Liver (tissue), 9 donors: ENCODE data around the gene ABHD13. TPM values are rescaled to one million over a fixed set of nuclear protein-coding genes. Genes with fewer than 3 reads are reported as not detected.

Experiments
- DNase-seq: peaks from one replicate; pipeline ENCODE4 v3.0.0-alpha.2; 2017; ENCODE audit warnings: low spot score
- H3K27ac ChIP-seq, 2 donors: one replicate each; pipeline ENCODE4 v1.7.0; 2013; ENCODE audit warnings: inconsistent platforms in 2 of 2, low read length in 2 of 2, control low read depth in 1 of 2, low read depth in 1 of 2, mild to moderate bottlenecking in 1 of 2
- H3K27me3 ChIP-seq, 4 donors: one replicate each; pipeline versions ENCODE4 v1.6.1 to v1.7.0; 2013; ENCODE audit warnings: low read length in 3 of 4, inconsistent platforms in 1 of 4, mild to moderate bottlenecking in 1 of 4, moderate library complexity in 1 of 4; ENCODE audit not compliant: control insufficient read depth in 4 of 4, insufficient read depth in 4 of 4
- H3K36me3 ChIP-seq, 4 donors: one replicate each; pipeline versions ENCODE4 v1.6.1 to v1.7.0; 2013; ENCODE audit warnings: low read length in 3 of 4, mild to moderate bottlenecking in 3 of 4, low read depth in 1 of 4, moderate library complexity in 1 of 4; ENCODE audit not compliant: control insufficient read depth in 4 of 4, insufficient read depth in 3 of 4
- H3K4me1 ChIP-seq, 4 donors: one replicate each; pipeline versions ENCODE4 v1.6.1 to v1.7.0; 2013; ENCODE audit warnings: low read length in 3 of 4, mild to moderate bottlenecking in 3 of 4, moderate library complexity in 1 of 4; ENCODE audit not compliant: control insufficient read depth in 4 of 4, insufficient read depth in 4 of 4
- H3K4me3 ChIP-seq, 3 donors: one replicate each; pipeline versions ENCODE4 v1.6.1 to v1.7.0; 2013; ENCODE audit warnings: low read length in 3 of 3, control low read depth in 1 of 3, low read depth in 1 of 3, mild to moderate bottlenecking in 1 of 3
- H3K9ac ChIP-seq, 2 donors: one replicate each; pipeline ENCODE4 v1.7.0; 2013; ENCODE audit warnings: low read length in 2 of 2, mild to moderate bottlenecking in 2 of 2, moderate library complexity in 2 of 2, control low read depth in 1 of 2, low read depth in 1 of 2
- H3K9me3 ChIP-seq, 4 donors: one replicate each; pipeline versions ENCODE4 v1.6.1 to v1.7.0; 2013; ENCODE audit warnings: low read length in 3 of 4; ENCODE audit not compliant: control insufficient read depth in 4 of 4
- EGR1 ChIP-seq, 2 donors: IDR thresholded peaks; 2 replicates each; pipeline ENCODE4 v1.6.1; 2016 to 2018; ENCODE audit warnings: antibody characterized with exemption in 2 of 2, low read depth in 2 of 2
- FOXA1 ChIP-seq: IDR thresholded peaks from 2 replicates; pipeline ENCODE4 v1.6.1; 2016; ENCODE audit warnings: antibody characterized with exemption
- FOXA2 ChIP-seq: IDR thresholded peaks from 2 replicates; pipeline ENCODE4 v1.6.1; 2016; ENCODE audit warnings: antibody characterized with exemption
- GABPA ChIP-seq, 2 donors: IDR thresholded peaks in 1 of 2; conservative IDR thresholded peaks in 1 of 2; 2 replicates each; pipeline ENCODE4 v1.6.1; 2016; ENCODE audit warnings: antibody characterized with exemption in 2 of 2, mild to moderate bottlenecking in 1 of 2, moderate library complexity in 1 of 2
- HNF4A ChIP-seq, 2 donors: conservative IDR thresholded peaks; 2 replicates each; pipeline ENCODE4 v1.6.1; 2016; ENCODE audit warnings: antibody characterized with exemption in 2 of 2, mild to moderate bottlenecking in 2 of 2
- HNF4G ChIP-seq: IDR thresholded peaks from 2 replicates; pipeline ENCODE4 v1.6.1; 2016; ENCODE audit warnings: antibody characterized with exemption
- JUND ChIP-seq, 2 donors: IDR thresholded peaks; 2 replicates each; pipeline ENCODE4 v1.6.1; 2016; ENCODE audit warnings: antibody characterized with exemption in 2 of 2
- NR2F2 ChIP-seq: IDR thresholded peaks from 2 replicates; pipeline ENCODE4 v1.6.1; 2016; ENCODE audit warnings: antibody characterized with exemption
- RXRA ChIP-seq, 2 donors: IDR thresholded peaks; 2 replicates each; pipeline ENCODE4 v1.6.1; 2017 to 2018; ENCODE audit warnings: antibody characterized with exemption in 2 of 2, mild to moderate bottlenecking in 1 of 2
- SP1 ChIP-seq: IDR thresholded peaks from 2 replicates; pipeline ENCODE4 v1.6.1; 2018; ENCODE audit warnings: antibody characterized with exemption, mild to moderate bottlenecking
- TAF1 ChIP-seq: conservative IDR thresholded peaks from 2 replicates; pipeline ENCODE4 v1.6.1; 2016; ENCODE audit warnings: antibody characterized with exemption, mild to moderate bottlenecking
- YY1 ChIP-seq: IDR thresholded peaks from 2 replicates; pipeline ENCODE4 v1.6.1; 2016; ENCODE audit warnings: antibody characterized with exemption, mild to moderate bottlenecking
- ZBTB33 ChIP-seq: IDR thresholded peaks from 2 replicates; pipeline ENCODE4 v1.6.1; 2016; ENCODE audit warnings: antibody characterized with exemption
- WGBS: extraction: QIAGEN DNeasy Blood & Tissue Kit; methylation state at CpG from one replicate; pipeline ENCODE4 v1.1.7; 2013; 5-methylcytosine and 5-hydroxymethylcytosine counted together
- polyA plus RNA-seq, 2 donors: library from polyadenylated mRNA; stranded (reverse) in 1 of 2; unstranded in 1 of 2; fragments of 200-250 nt in 1 of 2; fragments of >200 nt in 1 of 2; fragmentation: Nextera tagmentation in 1 of 2; extraction: Ambion mirVana in 1 of 2; gene quantifications; one replicate each; pipeline versions ENCODE4 v1.2.1 to v1.2.3, GENCODE V29; 2013 to 2015
- total RNA-seq, 2 donors: library from RNA; depleted of rRNA; stranded (reverse); fragments of >200 nt; gene quantifications; one replicate each; pipeline ENCODE4 v1.2.3, GENCODE V29; 2014
- TF ChIP-seq, protein P1 (sequence below): IDR thresholded peaks from 2 replicates; pipeline ENCODE4 v1.6.1; 2016; ENCODE audit warnings: antibody characterized with exemption
- TF ChIP-seq, protein P2 (sequence below): fragments of 150-350 bp; IDR thresholded peaks from 2 replicates; pipeline ENCODE4 v1.5.1; 2017; ENCODE audit warnings: improper control_type of control experiment, low read depth, low read length; ENCODE audit not compliant: missing input control
- TF ChIP-seq, protein P3 (sequence below): IDR thresholded peaks from 2 replicates; pipeline ENCODE4 v1.6.1; 2016; ENCODE audit warnings: antibody characterized with exemption
- donor health status: healthy.
- donor health status: healthy.
- donor health status: healthy.
- donor health status: healthy.
- donor health status: healthy.

Gene ABHD13
- total and polyA plus RNA-seq, 4 donors = 3.6 to 10.3 (median 6.8) TPM

- Histone ChIP-seq H3K9ac (no peak overlapping the region), H3K4me1 (peaks cover 0 to 6% (median 1%) of the 10 kb centered on the region in 4 donors), H3K36me3 (peaks cover 0 to 14% (median 10%) of the 10 kb centered on the region in 4 donors), H3K27me3 (no peaks in the 10 kb centered on the region), H3K4me3 (no peak overlapping the region), H3K9me3 (peaks cover 0 to 2% (median 0%) of the 10 kb centered on the region in 4 donors), H3K27ac (no peak overlapping the region)
- WGBS = 83% methylated on average over 2 of the region's 2 CpGs
- TF ChIP-seq FOXA2 = no peak
- no peak for TF ChIP-seq YY1
- no peak for TF ChIP-seq JUND (IDR thresholded peaks at IDR 0.05)
- TF ChIP-seq, protein P1, sequence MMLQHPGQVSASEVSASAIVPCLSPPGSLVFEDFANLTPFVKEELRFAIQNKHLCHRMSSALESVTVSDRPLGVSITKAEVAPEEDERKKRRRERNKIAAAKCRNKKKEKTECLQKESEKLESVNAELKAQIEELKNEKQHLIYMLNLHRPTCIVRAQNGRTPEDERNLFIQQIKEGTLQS = no peak
- TF ChIP-seq, protein P2, sequence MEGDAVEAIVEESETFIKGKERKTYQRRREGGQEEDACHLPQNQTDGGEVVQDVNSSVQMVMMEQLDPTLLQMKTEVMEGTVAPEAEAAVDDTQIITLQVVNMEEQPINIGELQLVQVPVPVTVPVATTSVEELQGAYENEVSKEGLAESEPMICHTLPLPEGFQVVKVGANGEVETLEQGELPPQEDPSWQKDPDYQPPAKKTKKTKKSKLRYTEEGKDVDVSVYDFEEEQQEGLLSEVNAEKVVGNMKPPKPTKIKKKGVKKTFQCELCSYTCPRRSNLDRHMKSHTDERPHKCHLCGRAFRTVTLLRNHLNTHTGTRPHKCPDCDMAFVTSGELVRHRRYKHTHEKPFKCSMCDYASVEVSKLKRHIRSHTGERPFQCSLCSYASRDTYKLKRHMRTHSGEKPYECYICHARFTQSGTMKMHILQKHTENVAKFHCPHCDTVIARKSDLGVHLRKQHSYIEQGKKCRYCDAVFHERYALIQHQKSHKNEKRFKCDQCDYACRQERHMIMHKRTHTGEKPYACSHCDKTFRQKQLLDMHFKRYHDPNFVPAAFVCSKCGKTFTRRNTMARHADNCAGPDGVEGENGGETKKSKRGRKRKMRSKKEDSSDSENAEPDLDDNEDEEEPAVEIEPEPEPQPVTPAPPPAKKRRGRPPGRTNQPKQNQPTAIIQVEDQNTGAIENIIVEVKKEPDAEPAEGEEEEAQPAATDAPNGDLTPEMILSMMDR = no peak
- TF ChIP-seq EGR1 (IDR thresholded peaks at IDR 0.05; ENCODE audit: low read depth in 2 of 2) = no peak
- TF ChIP-seq, protein P3, sequence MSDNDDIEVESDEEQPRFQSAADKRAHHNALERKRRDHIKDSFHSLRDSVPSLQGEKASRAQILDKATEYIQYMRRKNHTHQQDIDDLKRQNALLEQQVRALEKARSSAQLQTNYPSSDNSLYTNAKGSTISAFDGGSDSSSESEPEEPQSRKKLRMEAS = no peak
- TF ChIP-seq HNF4G = no peak
- TF ChIP-seq GABPA (IDR thresholded peaks at IDR 0.05 in 1 of 2, conservative IDR thresholded peaks at IDR 0.05 in 1 of 2) = no peak
- TF ChIP-seq NR2F2 = no peak
- no peak for TF ChIP-seq TAF1
- no peak for TF ChIP-seq RXRA (IDR thresholded peaks at IDR 0.05)
- no peak for TF ChIP-seq FOXA1
- TF ChIP-seq ZBTB33 = no peak
- no peak for TF ChIP-seq HNF4A (conservative IDR thresholded peaks at IDR 0.05)
- TF ChIP-seq SP1 = no peak
- no peak for DNase-seq
Measured at GRCh38 chr13:108210551-108210950, 7.6 kb upstream of the ABHD13 start.

DNA sequence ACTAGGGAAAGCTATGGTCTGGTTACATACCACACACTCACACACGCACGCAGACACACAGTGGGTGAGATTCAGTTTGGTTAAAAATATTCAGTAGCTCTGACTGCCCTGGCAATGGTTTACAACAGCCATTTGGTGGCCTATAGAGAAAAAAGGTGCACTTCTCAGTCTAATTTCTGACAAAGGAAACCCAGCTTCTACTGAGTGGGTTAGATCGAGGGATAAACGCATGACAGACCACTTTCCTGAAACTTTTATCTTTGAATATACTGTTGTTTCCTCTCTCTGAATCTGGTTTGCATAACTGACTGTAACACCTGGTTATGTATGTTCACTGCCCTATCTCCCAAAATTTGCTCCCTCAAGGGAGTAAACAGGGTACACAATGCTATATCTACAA, 5.3 kb upstream of the ABHD13 start:
- Histone ChIP-seq H3K9me3 (peaks cover 0 to 2% (median 0%) of the 10 kb centered on the region in 4 donors), H3K4me3 (no peak overlapping the region), H3K9ac (no peak overlapping the region), H3K36me3 (peaks cover 0 to 14% (median 10%) of the 10 kb centered on the region in 4 donors), H3K27ac (no peak overlapping the region), H3K27me3 (no peaks in the 10 kb centered on the region), H3K4me1 (peaks cover 6 to 28% (median 14%) of the 10 kb centered on the region in 4 donors)
- no peak for TF ChIP-seq EGR1 (IDR thresholded peaks at IDR 0.05; ENCODE audit: low read depth in 2 of 2)
- no peak for TF ChIP-seq TAF1
- TF ChIP-seq, protein P2 = no peak
- WGBS = 94% methylated on average over 4 of the region's 4 CpGs
- no peak for DNase-seq
